Pancreas (tissue), 10 donors: ENCODE results near the gene SLC12A8. TPM values are rescaled to one million over a fixed set of nuclear protein-coding genes. Genes with fewer than 3 reads are reported as not detected.

ENCODE experiments used
- ATAC-seq, 4 donors: fragments of 200-7000 bp; cut with Tn5 transposase; one replicate each; pipeline versions ENCODE4 v1.8.0 to v1.9.1; 2020; ENCODE audit warnings: mild to moderate bottlenecking in 4 of 4, moderate library complexity in 4 of 4
- DNase-seq, 6 donors: peaks; one replicate each; pipeline ENCODE4 v3.0.0-alpha.2; 2020
- FAIRE-seq: peaks from 2 replicates; lab custom pipeline; 2012; peaks lifted over from hg19 to GRCh38; lab: Jason Lieb, UNC
- H3K27ac ChIP-seq, 4 donors: fragments of 200-600 bp; sonication (generic); 1 replicate in 3 of 4; 2 replicates in 1 of 4; pipeline versions ENCODE4 v1.5.0 to v1.8.0; 2020
- H3K27me3 ChIP-seq, 4 donors: fragments of 200-600 bp; one replicate each; pipeline ENCODE4 v1.8.0; 2021
- H3K36me3 ChIP-seq, 3 donors: fragments of 200-600 bp; sonication (generic) in 1 of 3; one replicate each; pipeline versions ENCODE4 v1.5.0 to v1.8.0; 2020 to 2021
- H3K4me1 ChIP-seq, 3 donors: fragments of 200-600 bp; one replicate each; pipeline ENCODE4 v1.8.0; 2021
- H3K4me3 ChIP-seq, 4 donors: fragments of 200-600 bp; sonication (generic) in 2 of 4; one replicate each; pipeline versions ENCODE4 v1.5.0 to v1.8.0; 2020 to 2021
- H3K9me3 ChIP-seq, 4 donors: fragments of 200-600 bp; one replicate each; pipeline ENCODE4 v1.8.0; 2021
- CTCF ChIP-seq, 4 donors: fragments of 200-600 bp; sonication (generic) in 3 of 4; IDR thresholded peaks; one replicate each; pipeline versions ENCODE4 v1.5.0 to v1.8.0; 2021; ENCODE audit warnings: antibody characterized with exemption in 4 of 4
- WGBS, 2 donors: extraction: QIAGEN DNeasy Blood & Tissue Kit; methylation state at CpG; one replicate each; pipeline ENCODE4 v1.1.7; 2013; 5-methylcytosine and 5-hydroxymethylcytosine counted together
- intact Hi-C, 3 donors: fragments of 100-400 bp; cut with DNase I; formaldehyde crosslinking; loops; one replicate each; pipeline versions ENCODE4 v1.11.1 to v1.14.2; 2022
- polyA plus RNA-seq, 2 donors: library from polyadenylated mRNA; stranded (reverse); fragments of 200-250 nt; gene quantifications; one replicate each; pipeline ENCODE4 v1.2.3, GENCODE V29; 2013
- total RNA-seq, 6 donors: library from RNA; stranded (reverse); fragmentation: NEBNext Ultra II Directional in 4 of 6; extraction: Animal tissue kit (Norgen Biotek cat#: 25700) in 4 of 6; gene quantifications; one replicate each; pipeline versions ENCODE4 v1.2.1 to v1.2.4, GENCODE V29; 2021 to 2023
- donor health status: healthy with polysubstance abuse.
- donor health status: DM: no; HTN: no; CAD: no; lungs with moderate emphysema.
- donor health status: DM: no; HTN: no; CAD: no.
- donor health status: control.
- donor health status: control.
- donor health status: Bipolar disorder and iron deficiency.
- donor health status: DM: yes; HTN: yes; CAD: no.
- donor health status: DM: no; HTN: no; CAD: no.
- donor health status: DM: no; HTN: no; CAD: no.
- donor health status: DM: yes; HTN: yes; CAD: no.

The SLC12A8 gene
- total and polyA plus RNA-seq, 8 donors = 6.6 to 16.2 (median 12.5) TPM

GRCh38 chr3:125186800-125187598, 25.5 kb downstream of the SLC12A8 start:
- no peak for FAIRE-seq
- peaks cover 0 to 31% (median 6%) of the 10 kb centered on the region in 3 donors for H3K36me3 ChIP-seq

GRCh38 chr3:125186261-125186787, 26.2 kb downstream of the SLC12A8 start:
- no peak for DNase-seq
- no peaks in the 10 kb centered on the region for H3K9me3 ChIP-seq
- FAIRE-seq = no peak
- no peaks in the 10 kb centered on the region for H3K4me1 ChIP-seq
- intact Hi-C loops = no loop called here
- TF ChIP-seq CTCF (IDR thresholded peaks at IDR 0.05) = no peak
- WGBS, 2 donors = 71 to 72% methylated on average over 10 of the region's 10 CpGs
- no peak overlapping the region for H3K4me3 ChIP-seq
- no peaks in the 10 kb centered on the region for H3K27me3 ChIP-seq
- peak in 3 of 4 donors; percentile 35 to 63 (median 63) for ATAC-seq
- no peak overlapping the region for H3K27ac ChIP-seq
- H3K36me3 ChIP-seq = peaks cover 0 to 31% (median 6%) of the 10 kb centered on the region in 3 donors

More at GRCh38 chr3:125186800-125187598, 25.5 kb downstream of the SLC12A8 start:
- H3K27ac ChIP-seq = no peak overlapping the region
- DNase-seq (no peak), ATAC-seq (peak in 1 of 4 donors; percentile 40)
- no peak overlapping the region for H3K4me3 ChIP-seq
- no peak for TF ChIP-seq CTCF (IDR thresholded peaks at IDR 0.05)
- no peaks in the 10 kb centered on the region for H3K9me3 ChIP-seq
- no peaks in the 10 kb centered on the region for H3K4me1 ChIP-seq
- no peaks in the 10 kb centered on the region for H3K27me3 ChIP-seq
- WGBS, 2 donors = 93 to 97% methylated on average over 20 of the region's 20 CpGs
- intact Hi-C loops = no loop called here

GRCh38 chr3:125185805-125186204, 26.7 kb downstream of the SLC12A8 start:
- 90 to 92% methylated on average over 3 of the region's 3 CpGs for WGBS, 2 donors

GRCh38 chr3:125179884-125180240, 32.7 kb downstream of the SLC12A8 start:
- Histone ChIP-seq H3K27ac (no peak overlapping the region), H3K4me1 (no peaks in the 10 kb centered on the region), H3K27me3 (no peaks in the 10 kb centered on the region), H3K4me3 (no peak overlapping the region), H3K9me3 (no peaks in the 10 kb centered on the region), H3K36me3 (no peaks in the 10 kb centered on the region)
- 92 to 96% methylated on average over 1 of the region's 1 CpG for WGBS, 2 donors
- no peak for TF ChIP-seq CTCF (IDR thresholded peaks at IDR 0.05)
- FAIRE-seq = no peak
- intact Hi-C loops = no loop called here
- DNase-seq = no peak
- no peak for ATAC-seq

More at GRCh38 chr3:125185805-125186204, 26.7 kb downstream of the SLC12A8 start:
- TF ChIP-seq CTCF (IDR thresholded peaks at IDR 0.05) = no peak
- DNase-seq (no peak), ATAC-seq (no peak), FAIRE-seq (no peak)
- Histone ChIP-seq H3K9me3 (no peaks in the 10 kb centered on the region), H3K27me3 (no peaks in the 10 kb centered on the region), H3K36me3 (peaks cover 0 to 29% (median 6%) of the 10 kb centered on the region in 3 donors), H3K4me1 (no peaks in the 10 kb centered on the region), H3K4me3 (no peak overlapping the region), H3K27ac (no peak overlapping the region)
- intact Hi-C loops = no loop called here
